NT2/D1 (cell line): ENCODE results near the gene GAS7.

Experiments
- SUZ12 ChIP-seq: IDR thresholded peaks from 2 replicates; pipeline ENCODE4 v1.6.1; 2011; ENCODE audit not compliant: insufficient read length, insufficient read depth; ENCODE audit errors: extremely low read depth
- YY1 ChIP-seq: IDR thresholded peaks from 2 replicates; pipeline ENCODE4 v1.6.1; 2011; ENCODE audit not compliant: insufficient read length, insufficient read depth
- ZNF274 ChIP-seq: IDR thresholded peaks from 2 replicates; pipeline ENCODE4 v1.6.1; 2011; ENCODE audit warnings: mild to moderate bottlenecking, low read depth, low read length

GRCh38 chr17:9905902-9906301 lies 292.5 kb downstream of the GAS7 start:
- TF ChIP-seq SUZ12 (no peak), ZNF274 (no peak), YY1 (no peak)
